Left ventricle myocardium superior (tissue), 1 donor: ENCODE measurements around the gene ACOT7. TPM values are rescaled to one million over a fixed set of nuclear protein-coding genes. Genes with fewer than 3 reads are reported as not detected.
"Not testable (repeated sequence)": the region's sequence is repeated elsewhere in the genome, so short reads cannot be mapped to it uniquely, and the experiment has no call there.

Experiments used
- ATAC-seq: fragments of 200-7000 bp; cut with Tn5 transposase; one replicate; pipeline ENCODE4 v1.9.1; 2020; ENCODE audit warnings: mild to moderate bottlenecking, moderate library complexity
- DNase-seq: peaks from one replicate; pipeline ENCODE4 v3.0.0-alpha.2; 2020
- intact Hi-C: fragments of 100-400 bp; cut with micrococcal nuclease; formaldehyde crosslinking; loops from one replicate; pipeline ENCODE4 v1.11.0; 2022
- total RNA-seq: library from RNA; stranded (reverse); fragmentation: NEBNext Ultra II Directional; extraction: Animal tissue kit (Norgen Biotek cat#: 25700); gene quantifications from one replicate; pipeline ENCODE4 v1.2.1, GENCODE V29; 2021
- donor health status: DM: no; HTN: yes; CAD: no; lungs with severe emphysema.

ACOT7 gene
- total RNA-seq, 1 donor from 2014 or later = 7.8 TPM

DNA sequence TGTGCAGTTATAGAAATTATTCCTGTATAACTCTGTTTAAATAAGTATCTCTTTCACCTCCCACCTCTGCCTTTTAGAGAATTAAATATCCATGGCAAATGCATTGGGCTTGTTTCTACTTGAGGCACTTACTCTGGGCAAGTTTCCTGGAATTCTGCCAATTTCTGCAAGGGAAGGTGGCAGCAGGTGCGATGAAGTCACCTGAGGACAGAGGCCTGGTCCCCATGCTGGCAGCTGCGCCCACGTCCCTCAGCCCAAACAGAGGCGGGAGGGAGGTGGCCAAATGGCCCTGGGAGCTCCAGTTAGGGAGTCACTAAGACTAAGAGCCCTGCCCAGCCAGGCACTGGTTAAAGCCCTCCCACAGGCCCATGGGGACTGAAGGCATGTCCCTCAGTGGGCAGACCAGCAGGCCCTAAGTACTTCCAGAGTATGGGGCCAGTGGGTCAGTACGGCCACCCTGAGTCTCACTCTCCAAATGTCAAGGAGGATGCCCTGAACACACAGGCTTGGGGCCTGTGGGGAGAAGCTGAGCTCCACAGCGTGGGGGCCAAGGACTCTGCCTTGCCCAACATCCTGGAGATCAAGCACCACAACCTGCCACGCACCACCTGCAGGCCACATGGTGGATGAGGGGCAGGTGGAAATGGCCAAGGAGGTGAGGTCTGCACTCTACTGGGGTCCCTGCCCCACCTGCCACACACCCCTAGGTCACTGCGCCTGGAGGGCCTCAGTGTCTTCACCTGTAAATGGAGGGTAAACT, 19.4 kb downstream of the ACOT7 start:
- ATAC-seq (no peak), DNase-seq (no peak)
- intact Hi-C loops = no loop called here

DNA sequence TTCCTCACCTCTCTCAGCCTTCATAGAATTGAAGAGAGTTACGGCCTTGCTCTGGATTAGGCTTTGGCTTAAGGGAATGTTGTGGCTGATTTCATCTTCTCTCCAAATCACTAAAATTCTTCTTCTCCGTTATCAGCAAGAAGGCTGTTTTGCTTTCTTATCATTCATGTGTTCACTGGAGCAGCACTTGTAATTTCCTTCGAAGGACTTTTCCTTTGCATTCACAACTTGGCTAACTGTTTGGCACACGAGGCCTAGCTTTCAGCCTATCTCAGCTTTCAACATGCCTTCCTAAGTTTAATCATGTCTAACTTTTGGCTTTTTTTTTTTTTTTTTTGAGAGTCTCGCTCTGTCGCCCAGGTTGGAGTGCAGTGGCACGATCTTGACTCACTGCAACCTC, 21.3 kb downstream of the ACOT7 start:
- DNase-seq, intact Hi-C loops, ATAC-seq: not testable (repeated sequence)

DNA sequence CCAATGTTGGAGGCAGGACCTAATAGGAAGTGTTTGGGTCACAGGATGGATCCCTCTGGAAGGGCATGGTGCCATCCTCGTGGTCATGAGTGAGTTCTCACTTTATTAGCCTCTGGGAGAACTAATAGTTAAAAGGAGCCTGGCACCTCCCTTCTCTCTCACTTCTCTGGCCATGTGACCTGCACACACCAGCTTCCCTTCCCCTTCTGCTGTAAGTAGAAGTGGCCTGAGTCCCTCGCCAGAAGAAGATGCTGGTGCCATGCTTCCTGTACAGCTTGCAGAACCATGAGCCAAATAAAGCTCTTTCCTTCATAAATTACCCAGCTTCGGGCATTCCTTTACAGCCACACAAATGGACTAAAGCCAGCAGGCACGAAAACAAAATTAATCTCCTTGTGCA, 23.6 kb downstream of the ACOT7 start:
- intact Hi-C loops = no loop called here
- ATAC-seq = no peak
- no peak for DNase-seq

DNA sequence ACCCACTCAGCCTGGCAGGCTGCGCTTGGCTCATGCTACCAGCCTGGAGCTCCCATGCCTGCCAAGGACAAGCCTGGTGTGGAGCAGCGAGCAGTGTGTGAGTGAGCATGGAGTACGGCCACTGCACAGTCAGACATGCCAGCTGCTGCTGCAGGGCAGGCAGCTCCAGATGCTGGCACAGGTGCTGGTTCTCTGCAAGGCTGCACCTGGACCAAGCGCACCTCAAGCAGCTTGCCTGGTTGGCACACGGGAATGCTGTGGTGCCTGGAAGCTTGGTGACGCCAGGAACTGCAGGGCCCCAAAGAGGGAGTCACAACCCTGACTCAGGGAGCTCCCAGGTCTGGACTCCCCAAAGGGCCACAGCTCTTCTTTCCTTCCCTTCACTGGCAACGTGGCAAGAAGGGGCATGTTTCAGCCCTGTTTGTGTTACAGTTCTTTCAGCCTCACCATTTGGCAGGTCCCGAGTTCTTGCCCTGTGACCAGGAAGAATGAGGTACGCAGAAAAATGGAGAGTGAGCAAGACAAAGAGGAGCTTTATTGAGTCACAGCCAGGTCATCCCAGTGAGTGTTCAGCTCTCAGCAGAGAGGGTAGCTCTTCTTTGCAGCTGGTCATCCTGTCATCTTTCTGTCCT, 26.1 kb downstream of the ACOT7 start:
- ATAC-seq (peak; percentile 96), DNase-seq (peak; percentile 76)
- intact Hi-C loops = no loop called here

DNA sequence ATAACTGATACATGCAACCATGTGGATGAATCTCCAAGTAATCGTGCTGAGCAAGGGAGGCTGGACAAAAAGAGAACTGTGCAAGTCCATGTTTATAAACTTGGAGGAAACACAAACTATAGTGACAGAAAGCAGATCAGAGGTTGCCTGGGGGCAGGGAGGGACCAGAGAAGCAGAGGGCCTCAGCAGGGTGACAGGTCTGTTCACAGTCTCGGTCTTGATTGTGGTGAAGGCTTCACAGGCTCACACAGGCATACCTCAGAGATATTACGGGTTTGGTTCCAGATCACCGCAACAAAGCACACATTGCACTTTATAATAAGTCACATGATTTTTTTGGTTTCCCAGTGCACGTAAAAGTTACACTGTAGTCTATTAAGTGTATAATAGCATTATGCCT, 28.5 kb downstream of the ACOT7 start:
- ATAC-seq = no peak
- DNase-seq = no peak
- intact Hi-C loops = no loop called here

DNA sequence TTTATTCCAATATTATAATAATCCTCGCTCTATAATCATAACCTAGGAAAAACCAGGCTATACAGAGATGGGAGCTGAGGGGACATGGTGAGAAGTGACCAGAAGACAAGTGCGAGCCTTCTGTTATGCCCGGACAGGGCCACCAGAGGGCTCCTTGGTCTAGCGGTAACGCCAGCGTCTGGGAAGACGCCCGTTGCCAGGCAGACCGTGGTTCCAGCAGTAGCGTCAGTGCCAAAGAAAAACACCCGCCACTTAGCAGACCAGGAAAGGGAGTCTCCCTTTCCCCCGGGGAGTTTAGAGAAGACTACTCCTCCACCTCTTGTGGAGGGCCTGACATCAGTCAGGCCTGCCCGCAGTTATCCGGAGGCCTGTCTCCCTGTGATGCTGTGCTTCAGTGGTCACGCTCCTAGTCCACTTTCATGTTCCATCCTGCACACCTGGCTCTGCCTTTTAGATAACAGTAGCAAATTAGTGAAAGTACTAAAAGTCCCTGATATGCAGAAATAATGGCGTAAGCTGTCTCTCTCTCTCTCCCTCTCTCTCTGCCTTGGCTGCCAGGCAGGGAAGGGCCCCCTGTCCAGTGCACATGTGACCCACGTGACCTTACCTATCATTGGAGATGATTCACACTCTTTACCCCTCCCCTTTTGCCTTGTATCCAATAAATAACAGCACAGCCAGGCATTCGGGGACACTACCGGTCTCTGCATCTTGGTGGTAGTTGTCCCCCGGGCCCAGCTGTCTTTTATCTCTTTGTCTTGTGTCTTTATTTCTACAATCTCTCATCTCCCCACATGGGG, 30.3 kb downstream of the ACOT7 start:
- ATAC-seq, intact Hi-C loops: not testable (repeated sequence)
- peak; percentile 81 for DNase-seq

DNA sequence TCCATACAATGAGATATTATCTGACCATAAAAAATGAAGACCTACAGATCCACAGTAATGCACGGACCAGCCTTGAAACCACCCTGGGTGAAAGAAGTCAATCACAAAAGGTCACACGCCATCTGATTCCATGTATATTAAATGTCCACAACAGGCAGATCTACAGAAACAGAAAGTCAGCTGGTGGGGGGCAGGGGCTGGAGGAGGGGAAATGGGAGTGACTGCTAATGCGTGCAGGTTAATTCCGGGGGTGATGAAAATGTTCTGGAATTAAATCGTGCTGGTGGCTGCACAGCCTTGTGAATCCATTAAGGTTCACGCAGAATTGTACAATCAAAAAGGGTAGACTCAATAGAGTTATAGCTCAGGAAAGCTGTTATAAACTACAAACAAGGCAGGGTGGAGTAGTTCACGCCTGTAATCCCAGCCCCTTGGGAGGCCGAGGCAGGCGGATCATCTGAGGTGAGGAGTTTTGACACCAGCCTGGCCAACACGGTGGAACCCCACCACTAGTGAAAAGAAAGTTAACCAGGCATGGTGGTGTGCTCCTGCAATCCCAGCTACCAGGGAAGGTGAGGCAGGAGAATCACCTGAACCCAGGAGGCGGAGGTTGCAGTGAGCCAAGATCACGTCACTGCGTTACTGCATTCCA, 32.3 kb downstream of the ACOT7 start:
- DNase-seq (no peak), ATAC-seq (no peak)
- intact Hi-C loops = no loop called here

DNA sequence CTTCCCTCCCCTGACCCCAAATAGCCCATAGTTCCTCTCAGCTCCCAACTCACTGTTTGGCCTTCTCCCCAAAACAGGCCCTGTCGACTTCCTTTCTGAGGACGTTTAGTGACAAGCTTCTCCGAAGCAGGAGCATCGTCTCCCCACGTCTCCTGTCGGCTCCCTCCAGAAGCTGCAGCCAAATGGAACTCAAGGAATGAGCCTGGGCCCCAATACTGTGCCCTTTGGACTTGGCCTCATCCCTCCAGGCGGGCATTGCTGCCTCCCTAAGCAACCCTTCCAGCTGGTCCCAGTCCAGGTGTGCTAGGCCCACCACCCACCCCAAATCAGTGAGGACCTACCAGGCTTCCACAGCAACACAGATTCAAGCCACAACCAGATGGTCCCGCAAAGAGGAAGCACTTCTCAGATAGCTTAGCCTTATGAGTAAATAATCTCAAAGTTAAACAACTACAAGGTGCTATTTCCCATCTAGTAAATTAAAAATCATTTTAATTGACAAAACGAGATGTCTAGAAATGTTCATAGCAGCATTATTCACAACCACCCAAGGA, 33.0 kb downstream of the ACOT7 start:
- ATAC-seq (no peak), DNase-seq (no peak)
- intact Hi-C loops = no loop called here

DNA sequence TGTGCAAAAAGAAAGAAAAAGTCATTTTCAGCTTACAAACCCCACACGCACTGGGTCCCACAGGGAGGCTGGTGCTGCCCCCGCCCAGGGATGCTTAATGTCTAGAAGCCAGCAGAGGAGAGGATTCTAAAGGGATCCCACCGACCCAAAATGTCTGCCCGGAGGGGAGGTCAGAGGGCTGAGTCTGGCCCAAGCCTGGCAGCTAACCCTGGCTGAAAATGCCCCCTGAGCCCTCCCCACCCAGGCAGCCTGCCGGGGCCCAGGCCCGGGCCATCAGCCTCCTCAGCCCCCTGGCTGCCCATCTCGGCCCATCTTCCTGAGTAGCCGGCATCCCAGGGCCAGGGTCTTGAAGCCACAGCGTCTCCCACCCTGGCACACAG, 33.5 kb downstream of the ACOT7 start:
- intact Hi-C loops = no loop called here
- no peak for ATAC-seq
- no peak for DNase-seq

DNA sequence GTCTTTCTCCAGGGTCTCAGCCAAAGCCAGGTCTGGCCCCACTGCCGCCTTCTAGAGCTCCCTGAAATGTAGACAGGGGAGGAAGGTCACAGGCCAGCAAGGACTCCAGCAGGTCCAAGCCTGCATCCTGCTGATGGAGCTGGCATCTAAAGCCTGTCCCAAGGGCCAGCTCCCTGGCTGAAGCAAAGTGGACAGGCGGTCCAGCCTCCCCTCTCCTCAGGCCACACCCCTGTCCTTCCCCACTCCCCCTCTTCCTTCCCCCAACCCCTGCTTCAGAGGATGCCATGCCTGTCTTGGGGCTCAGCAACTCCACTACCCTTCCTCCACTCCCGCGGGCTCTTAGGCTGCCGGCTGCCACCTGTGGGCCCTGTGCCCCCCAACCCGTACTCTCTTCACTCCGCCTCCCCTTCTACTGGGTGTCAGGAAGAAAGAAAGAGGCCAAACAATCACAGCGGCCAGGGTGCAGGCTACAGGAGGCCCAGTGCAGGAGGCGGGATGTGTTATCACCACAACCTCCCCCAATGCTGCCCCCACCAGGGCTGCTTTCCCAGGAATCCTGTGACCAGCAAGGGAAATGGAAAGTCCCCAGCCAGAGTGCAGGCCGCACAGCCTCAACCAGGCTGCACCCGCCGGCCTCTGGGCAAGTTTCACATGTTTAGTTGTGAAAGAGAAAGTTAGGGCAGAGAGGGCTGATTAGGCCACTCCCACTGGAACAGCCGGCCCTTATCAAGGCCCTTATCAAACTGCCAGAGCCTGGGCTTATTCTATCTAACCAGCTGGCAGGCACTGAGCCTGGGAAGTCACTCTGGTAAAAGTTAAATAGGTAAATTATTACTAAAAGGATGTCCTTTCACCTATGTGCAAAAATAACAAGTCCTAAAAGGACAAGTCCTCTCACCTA, 34.1 kb downstream of the ACOT7 start:
- intact Hi-C loops = no loop called here
- DNase-seq (peak; percentile 72), ATAC-seq (peak; percentile 80)

DNA sequence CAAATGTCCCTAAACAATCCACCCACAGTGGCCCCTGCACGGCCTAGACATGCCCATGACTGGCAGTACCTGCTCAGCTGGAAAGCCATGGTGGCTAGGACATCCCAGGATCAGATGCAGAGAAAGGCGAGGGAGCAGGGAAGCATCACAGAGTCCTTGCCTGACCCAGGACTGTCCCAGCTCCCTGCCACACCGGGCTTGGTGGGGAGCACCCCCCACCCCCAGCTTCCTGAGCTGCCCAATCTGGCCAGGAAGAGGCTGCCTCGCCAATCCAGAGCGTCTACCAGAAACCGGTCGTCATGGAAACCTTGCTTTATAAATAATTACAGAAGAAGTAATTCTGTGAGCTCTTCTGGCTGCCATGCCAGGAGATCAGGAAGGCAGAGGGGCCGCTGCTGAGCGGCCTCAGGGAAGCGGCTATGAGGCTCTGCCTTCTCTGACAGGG, 34.8 kb downstream of the ACOT7 start:
- intact Hi-C loops = no loop called here
- ATAC-seq = peak; percentile 2
- no peak for DNase-seq

DNA sequence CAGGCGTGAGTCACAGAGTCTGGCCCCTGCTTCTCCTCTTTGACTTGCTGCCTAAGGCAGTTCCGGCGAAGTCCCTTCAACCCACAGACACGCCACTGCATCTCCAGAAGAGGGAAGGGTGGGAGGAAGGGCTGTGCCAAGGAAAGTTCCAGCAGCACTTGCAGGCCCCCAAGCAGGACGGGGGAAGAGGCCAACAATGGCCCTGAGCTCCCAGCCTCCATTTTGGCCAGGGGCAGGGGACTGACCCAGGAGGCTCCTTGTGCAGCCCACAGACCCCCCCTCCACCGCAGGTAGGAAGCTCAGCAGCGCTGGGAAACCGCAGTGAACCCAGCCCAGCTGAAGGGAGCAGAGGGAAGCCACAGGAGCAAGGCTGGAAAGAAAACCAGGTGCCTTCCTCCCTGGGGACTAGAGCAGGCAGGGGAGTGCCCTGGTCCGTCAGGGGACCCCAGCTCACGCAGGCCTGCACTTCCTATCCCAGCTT, 35.4 kb downstream of the ACOT7 start:
- intact Hi-C loops = no loop called here
- DNase-seq (no peak), ATAC-seq (no peak)

DNA sequence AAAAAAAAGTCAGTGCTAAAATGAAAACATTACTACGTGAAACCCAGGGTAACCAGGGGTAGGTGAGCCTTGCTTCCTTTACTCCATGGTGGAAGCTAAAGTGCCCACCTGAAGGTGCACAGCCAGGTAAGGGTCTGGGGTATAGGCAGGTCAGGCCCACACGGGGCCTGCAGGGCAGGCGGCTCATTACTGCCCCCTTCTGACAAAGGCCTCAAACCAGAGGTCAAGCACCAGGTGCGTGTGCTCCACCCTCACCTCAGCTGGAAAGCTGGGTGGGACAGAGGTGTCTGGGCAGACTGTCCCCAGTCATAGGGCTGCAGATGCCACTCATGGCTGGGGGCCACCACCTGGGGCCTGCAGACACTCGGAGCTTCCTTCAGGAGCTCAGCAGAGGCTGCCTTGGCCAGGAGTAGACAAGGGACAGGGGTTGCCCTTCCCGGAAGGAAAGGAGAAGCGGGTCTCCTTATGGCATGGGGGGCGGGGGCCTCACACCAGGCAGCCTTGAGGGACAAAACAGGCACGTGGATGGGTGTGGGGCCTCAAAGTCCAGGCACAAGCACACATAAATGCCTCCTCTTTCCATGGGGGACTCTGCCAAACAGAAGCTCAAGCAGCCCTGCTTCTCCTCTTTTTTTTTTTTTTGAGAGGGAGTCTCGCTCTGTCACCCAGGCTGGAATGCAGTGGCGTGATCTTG, 36.2 kb downstream of the ACOT7 start:
- ATAC-seq = no peak
- no peak for DNase-seq
- intact Hi-C loops = no loop called here

DNA sequence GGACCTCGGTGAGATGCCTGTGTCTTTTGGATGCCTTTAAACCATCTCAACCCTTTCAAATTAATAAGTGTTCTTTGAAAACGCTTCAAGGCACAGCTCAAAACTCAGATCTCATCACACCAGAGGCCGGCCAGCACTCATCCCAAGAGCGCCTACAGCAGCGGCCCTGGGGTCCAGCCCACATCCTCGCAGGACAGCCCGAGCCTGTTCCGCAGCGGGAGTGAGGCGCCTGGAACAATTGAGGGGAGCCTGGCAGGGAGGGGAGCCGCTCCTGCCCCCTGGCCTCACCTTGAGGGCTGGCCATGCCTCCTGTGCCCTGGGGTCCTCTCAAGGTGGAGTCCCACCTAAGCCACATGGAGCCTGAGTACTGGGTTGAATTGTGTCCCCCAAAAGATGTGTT, 37.9 kb downstream of the ACOT7 start:
- ATAC-seq = no peak
- intact Hi-C loops = no loop called here
- DNase-seq = no peak

DNA sequence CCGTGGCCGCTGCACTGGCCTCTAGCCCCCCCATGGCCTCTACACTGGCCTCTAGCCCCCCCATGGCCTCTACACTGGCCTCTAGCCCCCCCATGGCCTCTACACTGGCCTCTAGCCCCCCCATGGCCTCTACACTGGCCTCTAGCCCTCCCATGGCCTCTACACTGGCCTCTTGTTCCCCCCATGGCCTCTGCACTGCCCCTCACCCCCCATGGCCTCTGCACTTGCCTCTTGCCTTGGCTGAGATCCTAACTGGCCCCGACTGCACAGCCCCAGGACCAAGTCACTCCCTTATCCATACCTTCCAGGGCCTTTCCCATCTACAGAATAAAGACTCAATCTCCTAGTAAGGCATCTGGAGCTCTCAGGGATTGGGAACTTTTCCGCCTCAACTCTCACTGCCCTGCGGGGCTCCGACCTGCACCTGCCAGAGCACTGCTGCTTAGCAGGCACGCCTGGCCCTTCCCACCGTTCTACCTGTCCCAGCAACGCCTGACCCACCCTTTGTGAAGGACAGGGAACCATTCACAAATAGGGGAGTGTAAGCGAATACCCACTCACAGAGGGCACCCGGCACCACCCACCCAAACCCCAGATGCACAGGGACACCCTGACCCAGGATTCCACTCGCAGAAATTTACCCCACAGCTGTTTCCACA, 38.8 kb downstream of the ACOT7 start:
- intact Hi-C loops = no loop called here
- ATAC-seq (no peak), DNase-seq (no peak)

DNA sequence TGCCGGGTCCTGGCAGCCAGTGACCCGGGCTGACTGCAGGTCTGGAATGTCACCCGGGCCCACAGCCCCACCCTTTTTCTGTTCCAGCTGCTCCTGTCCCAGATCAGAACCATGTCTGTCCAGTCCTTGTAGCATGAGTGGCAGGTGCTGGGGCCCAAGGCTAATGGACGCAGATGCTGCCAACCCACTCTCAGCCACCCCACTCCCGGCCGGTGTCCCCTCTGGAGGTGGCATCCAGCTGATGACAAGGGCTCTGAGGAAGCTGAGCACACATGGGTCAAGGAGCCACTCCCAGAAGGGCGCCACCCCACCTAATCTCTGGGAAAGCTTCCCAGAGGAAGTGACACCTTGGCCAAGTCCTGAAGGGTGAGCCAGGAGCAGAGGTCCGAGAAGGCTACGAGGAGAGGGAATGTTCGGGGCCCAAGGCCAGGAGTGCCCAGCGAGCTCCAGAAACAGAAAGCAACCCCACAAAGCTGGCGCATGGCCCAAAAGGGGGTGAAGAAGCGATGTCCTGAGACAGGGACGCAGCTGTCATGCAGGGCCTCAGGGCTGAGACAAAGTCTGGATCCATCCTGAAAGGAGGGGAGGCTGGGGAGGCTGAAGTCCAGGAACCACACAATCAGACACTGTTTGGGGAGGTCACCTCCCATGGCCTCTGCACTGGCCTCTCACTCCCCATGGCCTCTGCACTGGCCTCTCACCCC, 39.5 kb downstream of the ACOT7 start:
- ATAC-seq = peak; percentile 83
- peak; percentile 80 for DNase-seq
- intact Hi-C loops = no loop called here

DNA sequence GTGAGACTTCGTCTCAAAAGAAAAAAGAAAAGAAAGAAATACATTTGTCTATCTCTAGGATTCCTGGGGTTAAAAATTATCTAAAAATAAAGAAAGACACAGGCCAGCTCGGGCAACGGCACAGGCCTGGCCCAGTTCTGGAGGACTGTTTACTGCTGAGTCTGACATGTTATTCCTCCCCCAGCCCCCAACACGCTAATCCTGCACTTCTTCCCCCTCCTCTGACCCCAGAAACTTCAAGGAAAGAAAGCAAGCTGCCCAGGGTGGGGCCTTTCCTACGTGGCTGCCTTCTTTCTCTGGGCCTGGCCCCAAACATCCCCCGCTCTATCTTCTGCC, 40.0 kb downstream of the ACOT7 start:
- DNase-seq (no peak), ATAC-seq (no peak)
- intact Hi-C loops = no loop called here
